PFSK-1 (cell line): ENCODE measurements around the gene TARM1. TPM values are rescaled to one million over a fixed set of nuclear protein-coding genes. Genes with fewer than 3 reads are reported as not detected.

Experiments
- FOXP2 ChIP-seq: optimal IDR thresholded peaks from 2 replicates; pipeline ENCODE3; 2011; ENCODE audit warnings: borderline replicate concordance, control low read depth, inconsistent platforms; ENCODE audit not compliant: insufficient read depth; ENCODE audit errors: extremely low read length, extremely low read depth
- POLR2AphosphoS5 ChIP-seq: IDR thresholded peaks from 2 replicates; pipeline ENCODE4 v1.6.1; 2012; ENCODE audit warnings: low read depth, mild to moderate bottlenecking, control low read depth, low read length, moderate library complexity
- REST ChIP-seq, 2 experiments: IDR thresholded peaks; 2 replicates each; pipeline versions ENCODE4 v1.6.1 to v1.8.0; 2011 to 2012; ENCODE audit warnings: low read depth in 2 of 2, low read length in 2 of 2, control low read depth in 1 of 2, inconsistent platforms in 1 of 2, mild to moderate bottlenecking in 1 of 2, moderate library complexity in 1 of 2; ENCODE audit not compliant: insufficient read depth in 1 of 2
- SIN3A ChIP-seq: IDR thresholded peaks from 2 replicates; pipeline ENCODE4 v1.6.1; 2012; ENCODE audit warnings: mild to moderate bottlenecking, low read length, moderate library complexity, borderline replicate concordance; ENCODE audit not compliant: insufficient read depth
- TAF1 ChIP-seq: IDR thresholded peaks from 2 replicates; pipeline ENCODE4 v1.6.1; 2012; ENCODE audit warnings: low read length, control low read depth, borderline replicate concordance; ENCODE audit not compliant: insufficient read depth
- polyA plus RNA-seq: library from polyadenylated mRNA; unstranded; fragments of >200 nt; gene quantifications from one replicate; pipeline ENCODE4 v1.2.1, GENCODE V29; 2012; ENCODE audit warnings: low read depth, missing spikeins; ENCODE audit not compliant: insufficient read length

TARM1 gene
- polyA plus RNA-seq: not detected

- no peak for TF ChIP-seq SIN3A
- TF ChIP-seq TAF1: no peak
- no peak for TF ChIP-seq FOXP2
- no peak for TF ChIP-seq REST (IDR thresholded peaks at IDR 0.05; ENCODE audit: insufficient read depth in 1 of 2, low read depth in 2 of 2, low read length in 2 of 2)
- no peak for TF ChIP-seq POLR2AphosphoS5
Measured at GRCh38 chr19:54081032-54081431, at the start of gene TARM1. TARM1 (minus strand) TSS chr19:54081365; CDS start chr19:54081340, 25 bp downstream.

- TF ChIP-seq POLR2AphosphoS5 (no peak), FOXP2 (no peak), REST (IDR thresholded peaks at IDR 0.05; ENCODE audit: insufficient read depth in 1 of 2, low read depth in 2 of 2, low read length in 2 of 2) (no peak), TAF1 (no peak), SIN3A (no peak)
Measured at GRCh38 chr19:54129617-54129996, 48.4 kb upstream of the TARM1 start.

- TF ChIP-seq REST (IDR thresholded peaks at IDR 0.05; ENCODE audit: insufficient read depth in 1 of 2, low read depth in 2 of 2, low read length in 2 of 2): no peak
- TF ChIP-seq POLR2AphosphoS5: no peak
- no peak for TF ChIP-seq FOXP2
- TF ChIP-seq SIN3A: no peak
- TF ChIP-seq TAF1: no peak
Measured at GRCh38 chr19:54128796-54129616, 47.8 kb upstream of the TARM1 start.

- TF ChIP-seq SIN3A (no peak), POLR2AphosphoS5 (no peak), REST (IDR thresholded peaks at IDR 0.05; ENCODE audit: insufficient read depth in 1 of 2, low read depth in 2 of 2, low read length in 2 of 2) (no peak), FOXP2 (no peak), TAF1 (no peak)
Measured at GRCh38 chr19:54128441-54128725, 47.2 kb upstream of the TARM1 start.
